ENCODE results near the gene TRRAP.

TRRAP gene

DNA sequence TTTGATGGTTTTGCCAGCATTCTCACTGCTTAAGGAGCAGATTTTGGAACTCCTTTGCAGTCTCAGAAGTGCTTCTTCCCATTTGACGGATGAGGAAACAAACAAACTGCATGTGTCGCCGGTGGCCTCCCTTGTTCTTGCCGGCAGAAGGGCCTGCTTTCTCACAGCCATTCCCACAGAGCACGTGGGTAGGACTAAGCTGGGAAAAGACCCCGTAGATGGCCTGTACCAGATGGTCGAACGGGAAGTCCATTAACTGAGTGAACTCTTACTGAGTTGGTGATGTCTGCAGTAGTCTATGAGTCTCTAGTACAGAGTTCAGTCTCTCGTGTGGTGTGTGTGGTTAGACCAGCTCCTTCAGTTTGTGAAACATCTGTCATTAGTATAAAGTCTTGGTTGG is 131.9 kb downstream of the TRRAP start:
- Mint-ChIP-seq H3K36me3 (ENCODE audit: low read depth) (peaks cover 74% of the 10 kb centered on the region), H3K27me3 (ENCODE audit: low read depth) (no peaks in the 10 kb centered on the region)
- TF ChIP-seq, protein P1, sequence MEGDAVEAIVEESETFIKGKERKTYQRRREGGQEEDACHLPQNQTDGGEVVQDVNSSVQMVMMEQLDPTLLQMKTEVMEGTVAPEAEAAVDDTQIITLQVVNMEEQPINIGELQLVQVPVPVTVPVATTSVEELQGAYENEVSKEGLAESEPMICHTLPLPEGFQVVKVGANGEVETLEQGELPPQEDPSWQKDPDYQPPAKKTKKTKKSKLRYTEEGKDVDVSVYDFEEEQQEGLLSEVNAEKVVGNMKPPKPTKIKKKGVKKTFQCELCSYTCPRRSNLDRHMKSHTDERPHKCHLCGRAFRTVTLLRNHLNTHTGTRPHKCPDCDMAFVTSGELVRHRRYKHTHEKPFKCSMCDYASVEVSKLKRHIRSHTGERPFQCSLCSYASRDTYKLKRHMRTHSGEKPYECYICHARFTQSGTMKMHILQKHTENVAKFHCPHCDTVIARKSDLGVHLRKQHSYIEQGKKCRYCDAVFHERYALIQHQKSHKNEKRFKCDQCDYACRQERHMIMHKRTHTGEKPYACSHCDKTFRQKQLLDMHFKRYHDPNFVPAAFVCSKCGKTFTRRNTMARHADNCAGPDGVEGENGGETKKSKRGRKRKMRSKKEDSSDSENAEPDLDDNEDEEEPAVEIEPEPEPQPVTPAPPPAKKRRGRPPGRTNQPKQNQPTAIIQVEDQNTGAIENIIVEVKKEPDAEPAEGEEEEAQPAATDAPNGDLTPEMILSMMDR (IDR thresholded peaks at IDR 0.05; ENCODE audit: unreplicated experiment in 3 of 3), result no peak

DNA sequence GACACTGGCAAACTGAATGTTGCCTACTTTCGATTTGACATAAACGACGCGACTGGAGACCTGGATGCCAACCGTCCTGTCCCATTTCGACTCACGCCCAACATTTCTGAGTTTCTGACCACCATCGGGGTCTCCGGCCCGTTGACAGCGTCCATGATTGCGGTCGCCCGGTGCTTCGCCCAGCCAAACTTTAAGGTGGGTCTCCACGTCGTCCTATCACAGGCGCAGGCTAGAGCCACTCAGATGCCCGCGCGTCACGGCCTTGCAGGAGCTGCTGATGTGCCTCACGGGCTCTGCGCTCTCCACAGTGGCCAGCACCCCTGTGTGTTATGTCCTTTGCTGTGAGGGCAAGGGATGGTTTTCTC is 133.0 kb downstream of the TRRAP start:
- TF ChIP-seq, protein P1 (IDR thresholded peaks at IDR 0.05; ENCODE audit: unreplicated experiment in 3 of 3), result no peak
- H3K4me1 Mint-ChIP-seq, result no peaks in the 10 kb centered on the region
- H3K27me3 Mint-ChIP-seq (ENCODE audit: low read depth), result no peaks in the 10 kb centered on the region
- no peak overlapping the region for H3K4me3 Mint-ChIP-seq
- no peak overlapping the region for H3K27ac Mint-ChIP-seq
- peaks cover 75% of the 10 kb centered on the region for H3K36me3 Mint-ChIP-seq (ENCODE audit: low read depth)
- H3K9me3 Mint-ChIP-seq, result no peaks in the 10 kb centered on the region

More for the DNA sequence above, 131.9 kb downstream of the TRRAP start:
- Mint-ChIP-seq H3K4me1 (no peaks in the 10 kb centered on the region), H3K4me3 (no peak overlapping the region), H3K27ac (no peak overlapping the region), H3K9me3 (no peaks in the 10 kb centered on the region)

DNA sequence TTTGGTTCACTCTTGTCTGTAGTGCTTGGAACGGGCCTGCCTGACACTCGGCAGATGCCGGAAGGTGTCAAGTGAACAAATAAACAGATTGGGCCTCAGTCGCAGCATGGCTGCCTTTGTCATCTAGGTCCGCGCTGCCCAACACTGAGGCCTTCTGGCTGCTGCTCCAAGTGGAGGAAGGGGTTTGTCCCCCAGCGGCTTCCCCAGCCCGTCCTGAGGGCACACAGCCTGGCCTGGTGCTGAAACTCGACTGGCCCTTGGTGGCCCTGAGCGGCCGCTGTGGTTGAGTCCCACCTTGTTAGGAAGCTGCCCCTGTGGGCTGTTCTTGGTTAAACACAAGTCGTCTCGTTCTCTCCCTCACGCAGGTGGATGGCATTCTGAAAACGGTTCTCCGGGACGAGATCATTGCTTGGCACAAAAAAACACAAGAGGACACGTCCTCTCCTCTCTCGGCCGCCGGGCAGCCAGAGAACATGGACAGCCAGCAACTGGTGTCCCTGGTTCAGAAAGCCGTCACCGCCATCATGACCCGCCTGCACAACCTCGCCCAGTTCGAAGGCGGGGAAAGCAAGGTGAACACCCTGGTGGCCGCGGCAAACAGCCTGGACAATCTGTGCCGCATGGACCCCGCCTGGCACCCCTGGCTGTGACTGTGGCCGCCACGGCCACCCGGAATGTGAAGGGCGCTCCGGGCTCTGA is 133.5 kb downstream of the TRRAP start:
- H3K27ac Mint-ChIP-seq, result no peak overlapping the region
- H3K36me3 Mint-ChIP-seq (ENCODE audit: low read depth), result peaks cover 75% of the 10 kb centered on the region
- no peaks in the 10 kb centered on the region for H3K27me3 Mint-ChIP-seq (ENCODE audit: low read depth)
- H3K4me3 Mint-ChIP-seq, result no peak overlapping the region
- H3K4me1 Mint-ChIP-seq, result no peaks in the 10 kb centered on the region
- TF ChIP-seq, protein P1 (IDR thresholded peaks at IDR 0.05; ENCODE audit: unreplicated experiment in 3 of 3), result no peak
- no peaks in the 10 kb centered on the region for H3K9me3 Mint-ChIP-seq

DNA sequence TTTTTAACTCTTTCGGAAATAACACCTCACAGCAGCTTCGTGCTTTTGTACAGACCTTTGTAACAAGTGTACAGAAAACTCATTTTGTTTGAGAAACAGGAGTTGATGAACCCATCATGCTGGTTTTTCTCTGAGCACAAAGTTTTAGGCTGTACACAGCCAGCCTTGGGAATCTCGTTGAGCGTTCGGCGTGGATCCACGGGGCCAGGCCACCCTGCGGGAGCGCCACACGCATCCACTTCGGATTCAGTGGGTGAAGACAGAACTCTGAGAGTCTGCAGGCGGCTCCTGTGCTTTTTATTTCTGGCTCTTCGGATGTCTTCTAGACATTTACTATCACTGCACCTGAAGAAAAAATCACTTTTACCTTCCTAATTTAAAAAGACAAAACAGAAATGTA is 134.4 kb downstream of the TRRAP start:
- Mint-ChIP-seq H3K4me3 (no peak overlapping the region), H3K27me3 (ENCODE audit: low read depth) (no peaks in the 10 kb centered on the region), H3K4me1 (no peaks in the 10 kb centered on the region), H3K27ac (no peak overlapping the region), H3K36me3 (ENCODE audit: low read depth) (peaks cover 78% of the 10 kb centered on the region), H3K9me3 (no peaks in the 10 kb centered on the region)
- TF ChIP-seq, protein P1 (IDR thresholded peaks at IDR 0.05; ENCODE audit: unreplicated experiment in 3 of 3), result no peak

DNA sequence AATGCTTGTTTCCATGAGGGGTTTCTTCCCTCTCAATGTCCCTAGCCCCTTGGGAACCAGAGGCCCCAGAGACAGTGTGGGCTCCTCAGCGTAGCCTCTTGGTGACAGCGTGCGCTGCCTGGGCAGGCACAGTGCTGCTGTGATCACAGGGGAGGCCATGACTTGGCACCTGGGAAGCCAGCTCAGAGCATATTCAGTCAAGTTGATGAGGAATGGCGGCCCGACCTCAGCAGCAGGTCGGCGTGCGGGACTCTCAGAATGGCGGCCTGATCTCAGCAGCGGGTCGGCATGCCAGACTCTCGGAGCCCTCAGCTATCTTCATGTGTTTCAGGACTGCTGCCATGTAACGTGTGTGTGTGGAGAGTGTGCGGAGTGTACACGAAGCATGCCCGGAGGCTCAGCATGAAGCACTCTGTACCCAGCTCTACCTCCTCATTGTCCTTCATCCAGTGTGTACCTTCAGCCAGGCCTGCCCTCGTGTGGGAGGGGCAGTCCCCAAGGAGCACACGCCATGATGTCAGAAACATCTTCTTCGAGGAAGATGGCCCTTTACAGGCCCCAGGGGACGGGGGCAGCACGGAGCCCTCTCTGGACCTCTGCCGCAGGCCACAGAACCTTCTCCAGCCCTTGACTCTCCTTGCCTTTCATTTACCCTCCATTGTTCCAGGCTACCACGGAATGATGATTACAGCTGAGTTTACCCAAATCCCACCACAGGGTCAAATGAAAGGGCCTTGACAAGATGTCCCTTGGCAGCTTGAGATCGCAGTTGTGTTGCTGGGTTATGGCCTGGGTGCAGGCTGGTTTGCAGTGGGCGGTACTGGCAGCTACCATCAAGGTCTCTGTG is 135.2 kb downstream of the TRRAP start:
- Mint-ChIP-seq H3K27ac (no peak overlapping the region), H3K4me1 (no peaks in the 10 kb centered on the region), H3K4me3 (no peak overlapping the region), H3K36me3 (ENCODE audit: low read depth) (peaks cover 78% of the 10 kb centered on the region), H3K27me3 (ENCODE audit: low read depth) (no peaks in the 10 kb centered on the region), H3K9me3 (no peaks in the 10 kb centered on the region)
- TF ChIP-seq, protein P1 (IDR thresholded peaks at IDR 0.05; ENCODE audit: unreplicated experiment in 3 of 3), result no peak

Data from nephron (organoid).